HG03439 (cell line): Measurements from ENCODE around the gene JAKMIP2.
"Not testable (repeated sequence)": the region's sequence is repeated elsewhere in the genome, so short reads cannot be mapped to it uniquely, and the experiment has no call there.

Experiments used
- ATAC-seq: cut with Tn5 transposase; IDR thresholded peaks from one replicate; pipeline ENCODE4 v1.9.1; 2021; ENCODE audit warnings: mild to moderate bottlenecking, moderate library complexity; ENCODE audit not compliant: unreplicated experiment

The JAKMIP2 gene

DNA sequence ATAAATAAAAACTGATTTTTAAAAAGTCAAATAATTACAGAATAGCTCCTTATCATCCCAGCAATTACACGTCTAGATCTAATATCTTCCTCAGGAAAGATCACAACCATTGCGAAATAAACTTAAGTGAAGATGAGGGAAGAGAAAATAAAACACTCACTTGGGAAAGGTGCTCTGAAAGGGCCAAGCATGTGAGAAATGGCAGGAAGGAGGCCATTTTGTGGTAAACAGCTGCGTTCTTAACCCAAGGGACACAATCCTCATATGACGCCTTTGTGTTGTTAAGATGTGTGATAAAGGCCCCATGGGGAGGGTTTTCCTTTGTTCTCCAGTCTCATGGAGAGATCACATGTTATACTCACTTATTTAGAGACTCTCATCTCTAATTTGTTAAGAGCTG lies 32.5 kb downstream of the JAKMIP2 start:
- no peak for ATAC-seq

DNA sequence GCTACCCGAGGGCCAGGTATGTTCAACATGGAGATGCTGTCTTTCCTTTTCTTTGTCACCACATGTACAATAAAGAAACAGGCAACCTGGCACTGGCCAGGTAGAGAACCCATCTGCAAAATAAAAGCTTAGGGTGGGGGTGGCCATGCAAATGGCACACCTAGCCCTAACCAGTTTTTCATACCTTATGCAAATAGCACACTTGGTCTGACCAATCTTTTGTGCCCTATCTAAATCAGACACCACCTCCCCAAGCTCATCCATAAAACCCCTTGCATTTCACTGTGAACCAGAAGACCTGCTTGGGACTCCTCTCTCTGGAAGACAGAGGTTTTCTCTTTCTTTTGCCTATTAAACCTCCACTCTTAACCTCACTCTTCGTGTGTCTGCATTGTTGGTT lies 33.9 kb downstream of the JAKMIP2 start:
- no peak for ATAC-seq

DNA sequence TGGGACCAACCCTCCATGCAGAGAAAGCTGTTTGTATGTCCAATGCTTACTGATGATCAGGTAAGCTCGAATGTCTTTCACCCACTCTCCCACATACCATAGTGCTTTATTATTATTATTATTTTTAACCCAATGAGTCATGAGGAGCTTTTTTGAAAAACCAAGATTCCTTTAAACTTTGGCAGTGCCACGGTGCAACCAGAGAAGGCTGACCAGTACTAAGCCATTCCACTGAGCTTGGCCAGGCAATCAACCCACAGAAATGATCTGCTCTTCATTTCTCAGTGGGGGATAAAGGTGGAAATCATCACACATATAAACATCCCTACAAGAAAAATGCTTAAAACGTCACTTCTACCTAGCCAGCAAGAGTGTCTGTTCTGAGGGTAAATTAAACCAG lies 35.5 kb downstream of the JAKMIP2 start:
- no peak for ATAC-seq

DNA sequence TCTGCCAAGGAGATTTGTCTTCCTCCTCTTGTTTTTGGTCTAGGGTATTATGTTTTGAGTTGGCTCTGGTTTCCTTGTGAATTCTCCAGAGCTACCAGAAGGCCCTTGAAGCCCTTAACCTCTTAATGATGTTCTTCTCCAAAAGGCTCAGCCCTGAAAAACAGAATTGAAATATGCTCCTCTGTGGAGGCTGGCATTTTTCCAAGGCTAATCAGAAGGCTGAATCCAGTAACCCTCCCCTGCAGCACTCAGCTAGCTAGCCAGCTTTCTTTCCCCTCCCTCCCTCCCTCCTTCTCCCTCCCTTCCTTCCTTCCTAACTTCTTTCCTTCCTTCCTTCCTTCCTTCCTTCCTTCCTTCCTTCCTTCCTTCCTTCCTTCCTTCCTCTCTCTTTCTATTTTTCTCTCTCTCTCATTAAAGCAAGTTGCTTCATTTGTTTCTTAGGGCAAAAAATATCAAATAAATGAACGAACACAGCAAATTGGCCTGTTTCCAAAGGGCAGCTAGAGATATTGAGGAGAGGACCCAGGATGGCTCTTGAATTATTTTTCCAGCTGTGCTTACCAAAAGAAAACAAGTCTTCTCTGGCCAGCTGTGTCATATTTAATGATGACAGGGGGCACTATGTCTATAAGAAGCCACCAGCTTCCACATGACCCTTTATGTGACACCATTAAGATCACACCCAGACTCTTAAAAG lies 38.7 kb downstream of the JAKMIP2 start:
- no peak for ATAC-seq

DNA sequence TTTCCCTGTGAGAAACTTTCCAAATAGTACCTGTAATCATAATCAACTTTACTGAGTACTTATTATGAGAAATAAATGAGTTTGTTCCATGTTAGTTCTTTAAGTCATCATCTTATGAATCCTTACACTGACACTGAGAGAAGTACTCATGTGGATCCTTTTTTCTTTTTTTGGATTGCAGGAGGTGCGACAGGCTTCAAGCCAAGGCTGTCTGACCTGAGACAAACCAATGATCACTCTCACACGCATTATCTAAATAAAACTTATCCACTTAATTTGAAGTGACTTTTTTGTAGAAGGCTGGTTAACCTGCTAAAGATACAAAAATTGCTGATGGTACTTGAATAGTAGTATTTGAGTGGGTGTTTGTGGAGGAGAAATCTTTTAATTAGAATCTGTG lies 39.5 kb downstream of the JAKMIP2 start:
- ATAC-seq, result no peak

DNA sequence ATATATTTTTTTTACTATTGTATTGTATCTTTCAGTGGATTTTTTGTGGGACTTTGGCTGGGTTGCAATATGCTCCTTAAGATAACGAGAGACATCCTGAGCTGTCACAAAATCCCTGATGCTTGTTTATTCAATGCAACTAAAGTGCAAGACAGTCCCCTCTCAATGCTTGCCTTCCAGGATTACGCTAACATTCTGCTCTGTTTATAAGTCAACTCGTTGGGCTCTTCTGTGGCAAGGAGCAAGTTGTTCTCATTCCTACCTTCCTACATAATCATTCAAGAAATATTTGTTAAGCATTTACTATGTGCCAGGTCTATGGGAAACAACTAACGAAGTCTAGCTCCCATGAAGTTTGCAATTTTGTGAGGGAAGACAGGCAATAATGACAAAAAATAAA lies 40.4 kb downstream of the JAKMIP2 start:
- no peak for ATAC-seq

DNA sequence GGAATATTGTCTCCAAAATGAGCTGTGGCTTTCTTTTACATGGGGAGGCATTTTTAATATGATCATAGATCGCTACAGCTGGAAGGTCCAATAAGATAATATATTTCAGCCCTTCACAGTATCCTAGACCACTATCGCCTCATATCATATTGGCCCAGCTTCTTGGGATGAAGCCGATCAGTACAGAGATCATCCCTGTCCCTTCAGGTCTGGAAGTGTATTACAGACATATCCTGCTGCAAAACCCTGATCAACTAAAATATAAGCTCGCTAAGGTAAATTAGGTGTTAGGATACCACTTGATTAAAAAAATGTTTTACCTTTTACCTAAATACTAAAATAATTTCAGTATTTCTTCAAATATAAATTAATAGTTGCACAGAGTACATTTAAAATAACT lies 41.7 kb downstream of the JAKMIP2 start:
- ATAC-seq, result no peak

DNA sequence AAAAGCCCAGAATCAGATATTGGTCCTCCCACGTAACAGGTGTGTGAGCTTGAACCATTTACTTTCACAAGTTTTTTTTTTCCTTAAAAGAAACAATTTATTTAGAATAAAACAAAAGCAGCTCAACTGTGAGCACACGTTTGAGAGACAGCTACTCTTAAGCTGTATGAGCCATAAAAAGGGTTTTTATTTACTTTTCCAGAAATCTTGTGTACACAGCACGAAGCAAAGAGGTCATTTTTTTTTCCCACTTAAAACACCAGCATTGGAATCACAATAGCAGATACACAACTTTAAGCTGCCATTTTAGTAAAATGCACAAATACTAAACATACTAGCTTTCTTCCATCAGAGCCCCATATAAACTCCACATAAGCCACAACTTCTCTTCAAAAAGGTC lies 44.6 kb downstream of the JAKMIP2 start:
- ATAC-seq, result no peak

DNA sequence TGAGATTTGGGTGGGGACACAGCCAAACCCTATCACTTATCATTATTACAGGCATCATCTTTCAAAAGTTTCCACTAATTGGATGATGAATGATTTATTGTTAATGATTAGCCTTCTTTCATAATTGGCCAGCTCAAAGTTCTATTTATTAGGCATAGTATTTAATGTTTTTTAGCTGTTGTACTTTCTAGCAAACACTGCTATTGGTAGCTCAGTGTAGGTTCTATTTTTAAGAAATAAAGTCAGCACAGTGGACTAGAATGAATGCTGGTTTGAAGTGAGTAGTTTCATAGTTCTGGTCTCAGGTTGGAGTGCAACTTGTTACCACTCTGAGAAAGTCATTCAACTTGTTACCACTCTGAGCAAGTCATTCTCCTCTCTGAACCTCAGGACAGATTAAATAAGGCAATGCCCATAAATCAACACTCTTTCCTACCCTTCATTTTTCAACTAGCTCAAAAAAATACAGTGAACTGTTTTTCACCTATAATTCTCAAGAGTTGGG lies 46.9 kb downstream of the JAKMIP2 start:
- no peak for ATAC-seq

DNA sequence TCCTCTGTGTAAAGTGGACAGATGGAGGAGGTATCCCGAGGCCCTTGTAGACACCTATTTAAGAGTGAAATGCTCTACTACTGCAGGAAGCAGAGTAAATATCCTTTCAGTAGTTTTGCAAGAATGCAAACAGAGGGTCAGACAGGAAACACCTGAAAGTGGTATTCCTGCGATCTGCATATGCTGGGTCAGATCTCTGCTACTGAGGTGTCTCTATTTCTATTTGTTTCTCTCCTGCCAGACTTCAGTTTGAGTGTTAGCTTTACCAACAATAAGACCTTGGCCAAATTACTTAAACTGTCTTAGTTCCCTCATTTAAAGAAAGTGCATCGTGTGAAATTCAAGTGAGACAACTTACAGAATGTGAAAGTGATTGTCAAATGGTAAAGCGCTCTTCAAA lies 47.6 kb downstream of the JAKMIP2 start:
- ATAC-seq, result no peak

DNA sequence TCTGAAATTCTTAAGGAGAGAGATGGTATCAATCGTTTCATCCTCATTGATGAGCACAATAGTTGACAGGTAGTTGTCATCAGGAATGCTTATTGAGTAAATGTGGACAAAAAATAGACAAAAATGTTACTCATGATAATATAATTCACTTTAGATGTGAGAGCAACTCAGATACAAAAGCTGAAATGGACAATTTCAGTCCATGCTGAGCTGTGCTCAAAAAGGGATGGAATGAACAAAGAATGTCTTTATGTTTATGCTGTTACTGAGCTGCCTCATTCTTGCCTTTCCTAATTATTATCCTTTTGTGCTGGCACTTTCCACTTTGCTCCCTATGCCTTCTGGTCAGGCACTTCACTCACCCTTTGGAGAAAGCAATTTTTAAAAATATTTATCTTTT lies 49.5 kb downstream of the JAKMIP2 start:
- no peak for ATAC-seq

DNA sequence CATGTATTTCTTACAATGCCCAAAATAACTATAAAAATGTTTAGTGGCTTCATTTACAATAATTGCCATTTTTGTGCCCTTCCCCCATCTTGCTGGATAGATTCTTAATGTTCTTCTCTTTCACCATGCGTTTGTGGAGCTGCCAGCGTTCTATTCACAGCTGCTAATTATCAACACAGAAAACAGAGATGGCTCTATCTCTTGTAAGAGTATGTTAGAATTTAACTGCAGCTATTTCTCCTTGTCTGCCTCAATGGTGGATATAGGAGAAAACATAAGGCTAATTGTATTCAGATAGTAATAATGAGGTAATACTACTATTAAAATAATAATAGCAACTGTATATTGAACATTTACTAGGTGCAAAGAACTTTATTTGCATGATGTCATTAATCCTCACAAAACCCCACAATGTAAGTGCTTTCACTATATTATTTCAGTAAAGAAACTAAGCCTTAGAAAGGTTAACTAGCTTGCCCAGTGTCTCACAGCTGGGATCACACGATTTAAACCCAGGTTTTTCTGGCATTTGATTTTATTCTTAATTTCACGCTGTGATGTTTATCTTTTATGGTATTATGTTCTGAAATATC lies 50.1 kb downstream of the JAKMIP2 start:
- ATAC-seq, result no peak

DNA sequence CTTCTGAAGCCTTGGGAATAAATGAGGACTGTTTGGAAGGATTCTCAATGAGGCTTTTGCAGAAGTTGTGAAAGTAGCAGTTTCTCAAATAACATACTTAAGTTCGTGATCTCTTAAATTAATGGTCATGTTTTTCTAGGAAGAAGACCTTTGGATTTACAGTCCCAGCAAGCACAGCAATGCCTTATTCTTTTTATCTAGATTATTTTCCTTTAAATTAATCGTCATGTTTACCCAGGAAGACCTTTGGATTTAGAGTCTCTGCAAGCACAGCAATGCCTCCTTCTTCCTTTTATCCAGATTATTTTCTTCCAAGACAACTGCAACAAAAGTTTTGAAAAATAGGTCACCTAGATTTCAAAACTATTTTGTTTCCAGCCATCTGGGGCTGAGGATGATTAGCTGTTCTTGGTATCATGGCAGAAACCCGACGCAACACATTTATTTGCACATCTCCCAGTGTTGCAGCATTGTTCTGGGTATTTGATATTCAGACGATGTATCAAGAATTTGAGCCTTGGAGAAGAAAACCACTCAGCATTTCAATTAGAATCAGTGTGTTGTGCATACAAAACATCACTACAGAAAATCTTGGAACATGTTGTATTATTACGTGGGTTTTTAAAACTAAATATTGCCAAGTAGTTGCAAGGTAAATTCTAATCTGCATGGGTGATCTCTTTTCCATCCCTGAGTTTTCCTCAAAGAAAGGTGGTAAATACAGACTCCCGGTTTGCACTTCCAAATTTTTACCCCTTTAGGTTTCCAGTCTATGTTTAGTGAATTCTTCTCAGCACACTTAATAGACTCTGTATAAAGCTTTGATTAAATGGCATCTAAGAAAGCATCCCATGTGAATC lies 50.9 kb downstream of the JAKMIP2 start:
- no peak for ATAC-seq

DNA sequence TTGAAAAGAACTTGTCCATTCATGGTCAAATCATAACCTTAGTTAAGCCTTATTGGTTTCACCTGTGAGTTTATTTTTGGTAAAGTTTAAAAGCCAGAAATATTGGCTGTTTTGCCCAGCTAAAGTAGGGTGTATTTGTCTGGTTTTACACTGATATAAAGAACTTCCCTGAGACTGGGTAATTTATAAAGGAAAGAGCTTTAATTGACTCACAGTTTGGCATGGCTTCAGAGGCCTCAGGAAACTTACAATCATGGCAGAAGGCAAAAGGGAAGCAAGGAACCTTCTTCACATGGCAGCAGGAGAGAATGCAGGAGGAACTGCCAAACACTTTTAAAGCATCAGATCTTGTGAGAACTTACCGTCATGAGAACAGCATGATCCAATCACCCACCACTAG lies 55.3 kb downstream of the JAKMIP2 start:
- ATAC-seq, result no peak

DNA sequence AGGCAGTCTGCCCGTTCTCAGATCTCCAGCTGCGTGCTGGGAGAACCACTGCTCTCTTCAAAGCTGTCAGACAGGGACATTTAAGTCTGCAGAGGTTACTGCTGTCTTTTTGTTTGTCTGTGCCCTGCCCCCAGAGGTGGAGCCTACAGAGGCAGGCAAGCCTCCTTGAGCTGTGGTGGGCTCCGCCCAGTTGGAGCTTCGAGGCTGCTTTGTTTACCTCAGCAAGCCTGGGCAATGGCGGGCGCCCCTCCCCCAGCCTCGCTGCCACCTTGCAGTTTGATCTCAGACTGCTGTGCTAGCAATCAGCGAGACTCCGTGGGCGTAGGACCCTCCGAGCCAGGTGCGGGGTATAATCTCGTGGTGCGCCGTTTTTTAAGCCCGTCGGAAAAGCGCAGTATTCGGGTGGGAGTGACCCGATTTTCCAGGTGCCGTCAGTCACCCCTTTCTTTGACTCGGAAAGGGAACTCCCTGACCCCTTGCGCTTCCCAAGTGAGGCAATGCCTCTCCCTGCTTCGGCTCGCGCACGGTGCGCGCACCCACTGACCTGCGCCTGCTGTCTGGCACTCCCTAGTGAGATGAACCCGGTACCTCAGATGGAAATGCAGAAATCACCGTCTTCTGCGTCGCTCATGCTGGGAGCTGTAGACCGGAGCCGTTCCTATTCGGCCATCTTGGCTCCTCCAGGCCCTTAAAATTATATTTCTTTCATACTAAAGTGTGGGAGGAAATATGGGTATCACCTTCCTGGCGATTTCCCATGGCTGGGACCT lies 61.2 kb downstream of the JAKMIP2 start:
- ATAC-seq, result not testable (repeated sequence)

DNA sequence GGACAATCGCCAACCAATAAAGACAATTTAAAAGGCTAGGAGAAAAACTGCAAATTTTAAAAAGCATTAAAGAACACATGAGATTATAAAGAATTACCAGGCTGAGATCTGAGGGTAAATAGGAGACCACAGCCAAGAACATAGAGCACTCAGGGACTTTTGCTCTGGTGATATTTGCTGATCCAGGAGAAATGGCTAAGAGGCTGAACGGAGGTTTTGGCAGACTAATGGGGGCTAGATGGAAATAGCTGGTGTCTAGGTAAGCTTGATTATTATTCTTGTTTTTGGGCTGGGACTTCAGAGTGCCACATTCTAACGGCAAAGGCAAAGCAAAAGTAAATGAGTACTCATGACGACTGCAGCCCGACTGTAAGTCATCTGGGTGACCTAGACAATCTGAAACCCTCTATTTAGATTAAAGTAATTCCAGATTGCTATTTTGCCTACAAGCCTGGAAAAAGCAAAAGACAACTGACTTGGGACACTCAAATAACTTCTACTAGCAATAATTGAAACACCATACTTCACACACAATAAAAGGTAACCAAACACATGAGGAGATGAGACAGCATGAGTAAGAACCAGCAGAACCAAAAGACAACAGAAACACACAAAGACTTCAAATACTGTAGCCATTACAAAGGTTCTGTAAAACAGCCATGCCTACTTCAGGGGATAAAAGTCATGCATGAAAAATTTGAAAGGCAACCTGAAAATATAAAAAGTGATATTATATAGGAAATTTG lies 68.8 kb downstream of the JAKMIP2 start:
- no peak for ATAC-seq

DNA sequence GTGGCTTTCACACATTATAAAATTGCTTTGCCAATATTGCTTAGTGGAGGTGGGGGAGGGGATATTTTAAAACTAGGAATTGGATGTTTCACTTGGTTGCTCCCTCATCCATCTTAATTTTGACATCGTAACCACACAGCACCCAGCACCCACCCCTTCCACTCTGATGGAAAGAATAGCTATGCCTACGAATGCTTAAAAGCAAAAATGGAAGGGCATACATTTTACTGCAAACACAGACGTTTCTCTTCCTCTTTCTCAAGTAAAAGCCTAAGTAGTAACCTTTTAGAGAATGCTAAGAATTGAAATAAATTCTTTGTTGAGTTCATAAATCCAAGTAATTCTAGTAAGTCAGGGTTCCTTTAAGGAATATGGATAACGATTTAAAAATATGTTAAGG lies 69.9 kb downstream of the JAKMIP2 start:
- no peak for ATAC-seq

DNA sequence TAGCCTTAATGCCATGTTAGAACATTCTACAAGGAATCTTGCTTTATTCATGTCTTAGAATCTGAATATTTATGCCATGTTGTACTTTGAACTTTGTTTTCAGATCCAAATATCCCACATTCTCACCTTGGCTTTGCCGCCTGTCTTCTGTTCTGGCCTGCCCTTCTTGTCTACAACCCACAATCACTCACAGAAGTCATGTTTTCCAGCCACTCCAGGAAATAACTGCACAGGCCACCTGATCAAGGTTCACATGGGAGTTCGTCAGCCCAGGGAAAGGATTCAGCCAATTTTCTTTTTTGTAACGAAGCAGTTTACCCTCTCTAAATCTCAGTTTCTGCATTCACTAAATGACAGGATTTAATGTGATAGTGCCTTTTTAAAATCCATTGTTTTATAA lies 70.5 kb downstream of the JAKMIP2 start:
- no peak for ATAC-seq

DNA sequence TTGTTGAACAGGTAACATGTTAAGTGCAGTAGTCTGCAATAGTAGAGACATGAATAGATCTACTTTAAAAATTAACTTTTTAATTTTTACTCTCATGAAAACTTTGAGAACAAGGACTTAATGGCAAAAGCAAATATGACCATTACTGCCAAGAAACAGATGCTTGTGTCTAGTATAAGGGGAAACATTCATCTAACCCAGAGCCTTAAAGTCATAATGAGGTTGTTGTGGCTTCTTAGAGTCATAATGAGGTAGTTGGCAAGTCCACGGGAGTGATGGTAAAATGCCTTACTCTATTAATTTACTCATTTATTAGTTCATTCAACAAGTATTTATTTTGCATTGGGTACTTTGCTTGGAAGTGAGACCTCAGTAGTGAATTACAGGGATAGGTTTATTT lies 71.5 kb downstream of the JAKMIP2 start:
- ATAC-seq, result no peak

DNA sequence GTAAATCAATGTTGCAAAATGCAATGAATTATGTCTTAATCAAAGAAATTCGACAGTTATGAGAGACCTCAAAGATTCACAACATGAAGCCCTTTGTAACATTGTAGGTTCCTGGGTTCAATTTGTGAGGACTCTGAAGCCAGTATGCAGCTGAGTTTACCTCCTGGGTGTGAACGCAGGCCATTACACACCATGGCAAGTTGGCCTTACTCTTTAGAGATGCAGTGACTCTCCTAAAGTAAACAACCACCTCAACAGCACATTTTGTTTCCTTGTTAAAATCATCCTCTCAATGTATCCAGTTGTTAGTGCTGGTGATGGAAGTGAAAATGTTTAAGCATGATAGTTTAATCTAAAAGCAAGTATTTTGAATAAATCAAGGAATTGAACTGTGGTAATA lies 73.8 kb downstream of the JAKMIP2 start:
- ATAC-seq, result no peak
